ENCODE measurements around the gene PNPLA5. TPM values are rescaled to one million over a fixed set of nuclear protein-coding genes. Genes with fewer than 3 reads are reported as not detected.

The PNPLA5 gene
- total and polyA plus RNA-seq, 2 of the 13 experiments (the other 11 are each of a cell fraction or from before 2014, with no cell fraction given): not detected

- in situ Hi-C loops (cut with HindIII; ENCODE audit: extremely low pct_ligation_motif_present, low pct_unique_long_range_greater_than_20kb): no loop called here
- no peak for FAIRE-seq
- CTCF ChIA-PET (ENCODE audit: low intra/inter-chr PET ratio, low total read pairs): no interaction called here
Measured at GRCh38 chr22:43854121-43854785, 37.6 kb downstream of the PNPLA5 start.

More at GRCh38 chr22:43854121-43854785, 37.6 kb downstream of the PNPLA5 start:
- Histone ChIP-seq H3K79me2 (ENCODE audit: insufficient read depth, low read length) (no peaks in the 10 kb centered on the region), H3K36me3 (replicated peaks in 1 of 2; ENCODE audit: control insufficient read depth in 1 of 2, insufficient read depth in 2 of 2, low read length in 2 of 2) (no peaks in the 10 kb centered on the region), H3K27me3 (ENCODE audit: control insufficient read depth in 1 of 2, insufficient read depth in 2 of 2, low read length in 2 of 2) (peaks cover 6 to 50% of the 10 kb centered on the region in 2 experiments; a peak in 3 of 5 replicates), H3K4me1 (ENCODE audit: insufficient read depth, low read length) (no peaks in the 10 kb centered on the region), H3K4me3 (replicated peaks in 1 of 3; ENCODE audit: insufficient read depth in 1 of 3, low read depth in 2 of 3, low read length in 3 of 3) (no peak overlapping the region), H3K9me3 (ENCODE audit: low read length) (no peaks in the 10 kb centered on the region), H3K27ac (ENCODE audit: extremely low read length, insufficient read depth, low read length) (no peak overlapping the region), H2AFZ (ENCODE audit: low read length) (no peak overlapping the region), H3K9ac (ENCODE audit: insufficient read depth, low read depth, low read length) (no peak overlapping the region), H3K4me2 (ENCODE audit: low read depth, low read length) (no peak overlapping the region), H4K20me1 (ENCODE audit: insufficient read depth, low read length) (peaks cover 4% of the 10 kb centered on the region; the same call in 1 of the 2 replicates)
- POLR2A ChIA-PET: no interaction called here
- ATAC-seq (no peak), DNase-seq (ENCODE audit: low spot score) (no peak)
- no TSS peak for BruUV-seq (replicated peaks)
- intact Hi-C loops (cut with micrococcal nuclease; ENCODE audit: unreplicated experiment): no loop called here
- TF ChIP-seq ZNF615 (CRISPR knock-in tag; IDR thresholded peaks at IDR 0.05; ENCODE audit: borderline replicate concordance): no peak
- TF ChIP-seq TOPORS (CRISPR knock-in tag; IDR thresholded peaks at IDR 0.05): no peak
- no peak for TF ChIP-seq ZNF703 (CRISPR knock-in tag; IDR thresholded peaks at IDR 0.05; ENCODE audit: borderline replicate concordance)
- no peak for TF ChIP-seq JARID2 (CRISPR knock-in tag; IDR thresholded peaks at IDR 0.05; ENCODE audit: insufficient replicate concordance)
- TF ChIP-seq, protein P1, sequence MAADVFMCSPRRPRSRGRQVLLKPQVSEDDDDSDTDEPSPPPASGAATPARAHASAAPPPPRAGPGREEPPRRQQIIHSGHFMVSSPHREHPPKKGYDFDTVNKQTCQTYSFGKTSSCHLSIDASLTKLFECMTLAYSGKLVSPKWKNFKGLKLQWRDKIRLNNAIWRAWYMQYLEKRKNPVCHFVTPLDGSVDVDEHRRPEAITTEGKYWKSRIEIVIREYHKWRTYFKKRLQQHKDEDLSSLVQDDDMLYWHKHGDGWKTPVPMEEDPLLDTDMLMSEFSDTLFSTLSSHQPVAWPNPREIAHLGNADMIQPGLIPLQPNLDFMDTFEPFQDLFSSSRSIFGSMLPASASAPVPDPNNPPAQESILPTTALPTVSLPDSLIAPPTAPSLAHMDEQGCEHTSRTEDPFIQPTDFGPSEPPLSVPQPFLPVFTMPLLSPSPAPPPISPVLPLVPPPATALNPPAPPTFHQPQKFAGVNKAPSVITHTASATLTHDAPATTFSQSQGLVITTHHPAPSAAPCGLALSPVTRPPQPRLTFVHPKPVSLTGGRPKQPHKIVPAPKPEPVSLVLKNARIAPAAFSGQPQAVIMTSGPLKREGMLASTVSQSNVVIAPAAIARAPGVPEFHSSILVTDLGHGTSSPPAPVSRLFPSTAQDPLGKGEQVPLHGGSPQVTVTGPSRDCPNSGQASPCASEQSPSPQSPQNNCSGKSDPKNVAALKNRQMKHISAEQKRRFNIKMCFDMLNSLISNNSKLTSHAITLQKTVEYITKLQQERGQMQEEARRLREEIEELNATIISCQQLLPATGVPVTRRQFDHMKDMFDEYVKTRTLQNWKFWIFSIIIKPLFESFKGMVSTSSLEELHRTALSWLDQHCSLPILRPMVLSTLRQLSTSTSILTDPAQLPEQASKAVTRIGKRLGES (CRISPR knock-in tag; IDR thresholded peaks at IDR 0.05; ENCODE audit: borderline replicate concordance): no peak
- TF ChIP-seq ZNF274 (CRISPR knock-in tag; IDR thresholded peaks at IDR 0.05): no peak
- TF ChIP-seq SRY (CRISPR knock-in tag; IDR thresholded peaks at IDR 0.05): no peak
- TF ChIP-seq FOXJ3 (CRISPR knock-in tag; IDR thresholded peaks at IDR 0.05; ENCODE audit: borderline replicate concordance): no peak
- TF ChIP-seq HCFC1 (IDR thresholded peaks at IDR 0.05; ENCODE audit: low read depth, low read length): no peak
- WGBS (ENCODE audit: low lambda C conversion rate): 19% methylated on average over 8 of the region's 14 CpGs

Measured in HepG2 (cell line).